HG03378 (cell line): ENCODE measurements around the gene SLC25A3.
"Not testable (repeated sequence)": the region's sequence is repeated elsewhere in the genome, so short reads cannot be mapped to it uniquely, and the experiment has no call there.

ENCODE experiments used
- ATAC-seq: cut with Tn5 transposase; IDR thresholded peaks from one replicate; pipeline ENCODE4 v1.9.1; 2021; ENCODE audit warnings: mild to moderate bottlenecking, moderate library complexity; ENCODE audit not compliant: unreplicated experiment

Gene SLC25A3

DNA sequence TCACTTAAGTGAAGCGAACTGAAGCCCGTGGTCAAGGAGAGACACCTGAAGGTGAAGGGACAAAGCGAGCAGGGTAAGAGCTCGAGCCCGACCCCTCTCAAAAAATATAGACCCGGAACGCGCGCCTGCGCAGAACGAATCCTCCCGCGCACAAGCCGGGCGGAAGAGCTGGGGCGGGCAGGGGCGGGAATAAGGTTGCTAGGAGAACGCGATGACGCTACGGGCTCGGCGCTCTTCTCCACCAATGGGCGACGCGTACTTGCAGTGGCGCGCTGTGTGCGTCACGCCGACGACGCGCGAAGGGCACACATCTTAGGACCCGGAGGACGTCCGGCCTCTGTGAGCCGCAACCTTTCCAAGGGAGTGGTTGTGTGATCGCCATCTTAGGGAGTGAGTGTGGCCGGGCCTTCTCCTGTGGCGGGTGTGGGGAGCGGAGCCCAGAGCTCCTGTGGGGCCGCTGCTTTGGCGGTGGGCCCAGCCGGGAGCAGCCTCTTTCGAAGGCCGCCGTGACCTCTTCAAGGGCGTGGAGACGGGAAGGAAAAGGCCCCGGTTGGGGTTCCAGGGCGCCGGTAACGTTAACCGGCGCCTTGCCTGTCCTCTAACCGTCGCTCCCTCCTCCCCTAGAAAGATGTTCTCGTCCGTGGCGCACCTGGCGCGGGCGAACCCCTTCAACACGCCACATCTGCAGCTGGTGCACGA lies at the start of gene SLC25A3:
Gene SLC25A3, plus strand, starts transcription at position 336 of the 699 bp plus-strand sequence. Its CDS starts 293 bp downstream, at position 629.
- ATAC-seq, result peak; percentile 98

DNA sequence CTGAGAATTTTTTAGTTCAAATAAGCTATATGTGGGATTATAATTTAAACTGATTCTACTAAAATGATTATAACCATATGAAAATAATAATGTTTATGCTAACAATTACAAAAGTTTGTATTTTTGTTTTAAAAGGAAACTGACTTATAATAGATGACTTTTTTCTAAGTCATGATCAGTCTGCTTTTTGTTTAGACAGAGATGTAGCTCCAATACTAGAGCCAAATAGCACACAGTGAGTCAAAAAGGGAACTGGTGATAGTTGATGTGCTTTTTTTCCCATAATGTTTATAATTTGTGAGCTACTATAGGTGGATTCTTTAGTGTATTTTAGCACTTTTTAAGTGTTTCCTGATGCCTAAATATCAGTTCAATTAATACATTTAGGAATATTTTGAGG lies 49.8 kb upstream of the SLC25A3 start:
- no peak for ATAC-seq

DNA sequence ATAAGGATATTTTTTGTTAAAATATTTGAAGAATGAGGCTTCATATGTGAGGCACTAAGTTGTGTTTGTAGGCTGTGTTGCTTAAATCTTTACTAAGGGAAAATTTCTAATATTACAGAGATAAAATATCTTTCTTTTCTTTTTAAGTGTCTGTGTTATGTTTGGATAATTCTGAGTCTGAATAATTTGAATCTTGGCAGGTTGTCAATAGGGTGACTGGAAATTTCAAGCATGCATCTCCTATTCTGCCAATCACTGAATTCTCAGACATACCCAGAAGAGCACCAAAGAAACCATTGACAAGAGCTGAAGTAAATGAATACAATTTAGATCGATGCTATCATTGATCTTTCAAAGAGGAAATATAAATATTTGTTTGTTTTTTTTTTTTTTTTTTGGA lies 48.7 kb upstream of the SLC25A3 start:
- ATAC-seq, result no peak

DNA sequence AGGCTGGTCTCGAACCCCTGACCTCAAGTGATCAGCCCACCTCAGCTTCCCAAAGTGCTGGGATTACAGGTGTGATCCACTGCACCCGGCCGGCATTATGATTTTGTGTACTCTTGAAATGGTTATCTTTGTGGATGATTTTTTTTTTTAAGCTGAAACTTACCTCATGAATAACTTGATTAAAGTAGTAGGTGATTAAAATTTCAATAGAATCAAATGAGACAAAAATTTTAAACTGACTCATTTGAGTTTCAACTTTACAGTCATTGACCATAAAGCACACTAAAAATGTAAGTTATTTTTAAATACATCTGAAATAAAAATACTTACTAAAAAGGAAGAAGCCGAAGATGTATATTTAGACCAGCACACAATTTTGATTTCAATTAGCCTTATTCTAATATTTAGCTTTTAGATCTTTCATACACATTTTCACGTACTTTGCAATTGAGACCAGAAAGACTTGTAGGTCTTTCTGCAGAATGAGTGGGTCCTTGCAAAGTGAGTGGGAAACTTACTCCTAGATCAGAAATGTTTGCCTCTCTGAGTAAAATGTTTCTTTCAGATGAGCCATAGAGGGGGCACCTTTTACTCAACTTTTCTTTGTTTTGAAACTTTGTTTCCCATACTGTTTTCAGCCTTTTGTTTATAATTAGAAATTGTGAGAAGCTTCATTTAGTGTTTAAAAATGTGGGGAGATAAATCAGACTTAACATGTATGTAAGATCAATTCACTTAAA lies 43.9 kb upstream of the SLC25A3 start:
- no peak for ATAC-seq

DNA sequence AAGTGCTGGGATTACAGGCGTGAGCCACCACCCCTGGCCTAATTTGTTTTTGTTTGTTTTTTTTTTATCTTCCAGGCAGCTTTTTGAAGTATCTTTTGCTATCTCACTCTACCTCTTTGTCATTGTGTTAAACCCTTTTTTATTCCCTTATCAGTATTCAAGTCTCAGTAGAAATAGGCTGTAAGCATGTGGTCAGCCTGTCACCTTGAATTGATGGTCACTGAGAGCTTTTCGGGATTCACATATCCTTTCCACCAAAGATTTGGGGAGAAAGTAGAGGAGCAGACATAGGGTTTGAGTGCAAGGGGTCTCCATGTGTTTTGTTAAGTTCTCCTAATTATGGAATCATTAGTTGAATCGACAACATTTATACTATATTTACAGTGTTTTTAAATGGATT lies 41.7 kb upstream of the SLC25A3 start:
- ATAC-seq, result no peak

DNA sequence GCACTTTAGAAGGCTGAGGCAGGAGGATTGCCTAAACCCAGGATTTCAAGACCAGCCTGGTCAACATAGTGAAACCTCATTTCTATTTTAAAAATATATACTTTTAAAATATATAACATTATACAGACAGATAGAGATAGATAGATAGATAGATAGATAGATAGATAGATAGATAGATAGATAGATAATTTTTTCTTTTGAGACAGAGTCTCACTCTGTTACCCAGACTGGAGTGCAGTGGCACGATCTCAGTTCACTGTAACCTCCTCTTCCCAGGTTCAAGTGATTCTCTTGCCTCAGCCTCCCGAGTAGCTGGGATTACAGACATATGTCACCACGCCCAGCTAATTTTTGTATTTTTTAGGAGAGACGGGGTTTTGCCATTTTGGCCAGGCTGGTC lies 35.4 kb upstream of the SLC25A3 start:
- ATAC-seq, result not testable (repeated sequence)

DNA sequence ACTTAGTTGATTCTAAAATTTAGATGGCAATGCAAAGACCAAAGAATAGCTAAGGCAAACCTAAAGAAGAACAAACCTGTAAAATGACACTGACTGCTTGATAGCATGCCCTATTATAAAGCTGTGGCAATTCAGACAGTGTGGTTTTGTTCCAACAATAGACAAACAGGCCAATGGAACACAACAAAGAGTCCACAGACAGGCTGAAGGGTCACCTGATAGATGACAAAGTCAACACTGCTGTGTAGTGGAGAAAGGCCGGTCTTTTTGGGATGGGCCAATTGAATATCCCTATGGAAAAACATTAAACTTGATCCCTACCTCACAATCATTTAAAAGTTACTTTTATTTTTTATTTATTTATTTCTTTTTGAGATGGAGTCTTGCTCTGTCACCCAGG lies 33.8 kb upstream of the SLC25A3 start:
- ATAC-seq, result no peak

DNA sequence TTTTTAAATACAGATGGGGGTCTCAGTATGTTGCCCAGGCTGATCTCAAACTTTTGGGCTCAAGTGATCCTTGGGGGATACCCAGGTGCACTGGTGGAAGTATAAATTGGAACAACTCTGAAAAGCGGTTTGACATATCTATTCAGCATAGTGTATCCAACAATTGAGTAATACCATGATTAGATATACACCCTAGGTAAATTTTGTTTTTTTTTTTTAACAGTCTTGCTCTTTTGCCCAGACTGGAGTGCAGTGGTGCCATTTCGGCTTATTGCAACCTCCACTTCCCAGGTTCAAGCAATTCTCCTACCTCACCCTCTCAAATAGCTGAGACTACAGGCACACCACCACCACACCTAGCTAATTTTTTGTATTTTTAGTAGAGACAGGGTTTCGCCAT lies 31.6 kb upstream of the SLC25A3 start:
- ATAC-seq, result no peak

DNA sequence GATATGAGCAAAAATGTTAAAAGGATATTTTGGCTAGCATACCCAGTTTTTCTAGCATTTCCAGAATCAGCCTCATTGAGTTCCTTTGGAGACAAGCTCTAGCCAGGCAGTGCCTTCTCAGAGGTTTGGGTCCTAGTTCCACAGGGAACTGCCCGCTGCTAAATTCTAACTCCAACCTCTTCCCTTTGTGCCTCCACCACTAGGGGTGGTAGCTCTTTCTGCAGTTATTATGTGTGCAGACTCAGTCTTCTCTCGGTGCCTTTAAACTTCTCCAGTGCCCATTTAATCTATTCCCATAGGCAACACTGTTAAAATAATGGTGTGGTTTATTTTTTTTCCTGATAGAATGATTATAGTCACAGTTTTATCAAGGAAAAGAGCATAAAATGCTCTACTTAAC lies 21.5 kb upstream of the SLC25A3 start:
- ATAC-seq, result no peak

DNA sequence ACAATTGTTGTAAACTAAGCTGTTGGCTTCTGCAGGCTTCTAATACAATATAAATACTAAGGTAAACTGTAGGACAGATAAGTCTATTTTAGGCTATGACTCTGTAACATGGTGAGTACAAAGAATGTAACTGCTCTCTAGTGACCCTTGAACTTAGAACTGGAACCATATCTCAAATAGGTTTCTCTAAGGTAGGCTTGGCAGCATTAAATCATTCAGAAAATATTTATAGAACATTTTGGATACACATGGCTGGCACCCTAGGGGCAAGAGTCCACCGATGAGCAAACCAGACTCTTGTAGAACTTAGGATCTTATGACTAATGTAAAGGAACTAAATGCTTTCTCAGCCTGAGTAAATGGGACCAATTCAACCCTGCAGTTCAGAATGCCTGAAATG lies 19.4 kb upstream of the SLC25A3 start:
- ATAC-seq, result no peak

DNA sequence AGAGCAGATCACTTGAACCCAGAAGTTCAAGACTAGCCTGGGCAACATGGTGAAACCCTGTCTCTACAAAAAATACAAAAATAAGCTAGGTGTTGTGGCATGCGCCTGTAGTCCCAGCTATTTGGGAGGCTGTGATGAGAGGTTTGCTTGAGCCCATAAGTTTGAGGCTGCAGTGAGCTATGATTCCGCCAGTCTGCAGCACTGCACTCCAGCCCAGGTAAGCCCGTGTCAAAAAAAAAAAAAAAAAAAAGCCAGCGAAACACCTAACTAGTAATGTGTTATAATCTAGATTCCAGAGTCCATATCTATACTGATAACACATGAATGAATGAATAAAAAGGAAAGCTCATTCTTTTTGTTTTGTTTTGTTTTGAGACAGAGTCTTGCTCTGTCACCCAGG lies 18.5 kb upstream of the SLC25A3 start:
- no peak for ATAC-seq

DNA sequence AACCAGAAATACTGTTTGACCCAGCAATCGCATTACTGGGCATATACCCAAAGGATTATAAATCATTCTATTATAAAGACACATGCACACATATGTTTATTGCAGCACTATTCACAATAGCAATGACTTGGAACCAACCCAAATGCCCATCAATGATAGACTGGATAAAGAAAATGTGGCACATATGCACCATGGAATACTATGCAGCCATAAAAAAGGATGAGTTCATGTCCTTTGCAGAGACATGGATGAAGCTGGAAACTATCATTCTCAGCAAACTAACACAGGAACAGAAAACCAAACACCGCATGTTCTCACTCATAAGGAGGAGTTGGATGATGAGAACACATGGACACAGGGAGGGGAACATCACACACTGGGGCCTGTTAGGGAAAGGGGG lies 16.7 kb upstream of the SLC25A3 start:
- ATAC-seq, result not testable (repeated sequence)

DNA sequence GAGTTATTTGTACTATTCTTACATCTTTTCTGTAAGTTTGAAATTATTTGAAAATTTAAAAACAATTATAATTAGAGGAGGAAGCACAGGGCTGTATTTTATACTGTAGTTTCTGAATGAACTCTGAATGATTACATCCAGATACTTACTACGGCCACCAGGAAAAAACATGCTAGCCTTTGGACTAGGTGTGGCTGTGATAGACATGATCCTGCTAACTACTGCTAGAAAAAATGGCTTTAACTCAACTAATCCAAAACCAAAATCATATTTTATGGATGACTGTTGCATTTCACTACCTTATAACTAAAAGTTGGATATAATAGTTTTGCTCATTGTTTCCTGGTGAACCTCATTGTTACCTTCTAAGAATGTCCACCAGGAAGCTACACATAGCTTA lies 15.1 kb upstream of the SLC25A3 start:
- ATAC-seq, result no peak

DNA sequence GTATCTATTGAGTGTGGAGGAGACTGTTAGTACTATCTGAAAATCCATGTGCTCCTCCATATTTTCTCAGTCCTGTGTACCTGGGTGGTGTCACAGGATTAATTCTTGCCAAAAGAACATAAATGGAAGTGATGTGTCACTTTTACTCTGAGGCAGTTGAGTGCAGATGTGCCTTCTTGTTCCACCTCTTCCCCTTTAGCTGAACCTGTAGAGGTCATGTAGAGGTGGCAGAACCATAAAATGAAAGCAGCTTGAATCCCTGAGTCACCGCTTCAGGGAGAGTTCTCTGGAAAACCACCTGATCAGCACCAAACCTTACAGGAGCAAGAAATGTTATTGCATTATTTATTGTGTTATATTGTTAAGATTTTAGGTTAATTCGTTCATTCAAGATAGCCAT lies 14.7 kb upstream of the SLC25A3 start:
- ATAC-seq, result no peak

DNA sequence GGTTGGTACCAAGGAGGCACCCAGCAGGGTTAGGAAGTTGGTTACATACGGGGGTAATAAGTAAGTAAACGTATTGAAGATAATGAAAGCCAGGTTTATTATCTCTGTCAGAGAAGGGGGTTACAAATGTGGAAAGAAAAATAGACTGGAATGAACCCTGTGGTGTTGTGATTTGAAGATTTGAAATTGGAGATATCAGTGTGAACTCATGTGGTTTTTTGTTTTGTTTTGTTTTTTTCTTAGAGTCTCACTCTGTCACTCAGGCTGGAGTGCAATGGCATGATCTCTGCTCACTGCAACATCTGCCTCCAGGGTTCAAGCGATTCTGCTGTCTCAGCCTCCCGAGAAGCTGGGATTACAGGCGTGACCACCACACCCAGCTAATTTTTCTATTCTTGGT lies 14.1 kb upstream of the SLC25A3 start:
- ATAC-seq, result no peak

DNA sequence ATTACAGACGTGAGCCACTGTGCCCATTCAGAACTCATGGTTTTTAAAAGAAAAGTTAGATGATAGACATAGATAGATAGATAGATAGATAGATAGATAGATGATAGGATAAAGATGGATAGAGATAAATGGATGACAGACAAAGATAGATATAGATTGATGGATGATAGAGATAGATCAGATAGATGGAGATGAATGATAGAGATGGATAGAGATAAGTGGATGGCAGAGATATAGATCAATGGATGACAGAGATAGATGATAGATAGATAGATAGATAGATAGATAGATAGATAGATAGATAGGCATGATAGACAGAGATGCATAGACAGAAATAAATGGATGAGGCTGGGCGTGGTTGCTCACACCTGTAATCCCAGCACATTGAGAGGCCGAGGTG lies 13.7 kb upstream of the SLC25A3 start:
- ATAC-seq, result no peak

DNA sequence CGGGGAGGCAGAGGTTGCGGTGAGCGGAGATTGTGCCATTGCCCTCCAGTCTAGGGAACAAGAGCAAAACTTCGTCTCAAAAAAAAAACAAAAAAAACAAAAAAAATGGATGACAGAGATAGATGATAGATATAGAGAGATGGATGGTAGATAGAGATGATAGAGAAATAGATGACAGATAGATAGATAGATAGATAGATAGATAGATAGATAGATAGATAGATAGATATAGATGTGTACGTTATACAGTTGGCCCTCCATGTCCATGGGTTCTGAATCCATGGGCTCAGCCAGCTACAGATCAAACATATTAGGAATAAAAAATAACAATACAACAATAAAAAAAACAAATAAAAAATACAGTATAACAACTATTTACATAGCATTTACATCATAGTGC lies 12.8 kb upstream of the SLC25A3 start:
- no peak for ATAC-seq

DNA sequence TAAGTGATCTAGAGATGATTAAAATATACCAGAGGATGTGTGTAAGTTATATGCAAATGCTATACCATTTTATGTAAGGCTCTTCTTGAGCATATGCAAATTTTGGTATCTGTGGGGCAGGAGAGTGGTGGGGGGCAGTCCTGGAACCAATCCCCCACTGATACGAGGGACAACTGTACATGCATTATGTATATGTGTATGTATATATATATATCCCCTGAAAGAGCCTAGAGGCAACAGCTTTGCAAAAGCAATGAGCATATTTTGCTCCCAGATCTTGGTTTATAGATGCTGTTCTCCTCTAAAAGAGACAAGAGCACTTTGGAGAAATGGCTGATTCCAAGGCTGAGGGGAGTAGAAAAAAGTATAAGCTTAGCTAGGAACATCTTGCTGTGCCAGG lies 12.4 kb upstream of the SLC25A3 start:
- ATAC-seq, result no peak

DNA sequence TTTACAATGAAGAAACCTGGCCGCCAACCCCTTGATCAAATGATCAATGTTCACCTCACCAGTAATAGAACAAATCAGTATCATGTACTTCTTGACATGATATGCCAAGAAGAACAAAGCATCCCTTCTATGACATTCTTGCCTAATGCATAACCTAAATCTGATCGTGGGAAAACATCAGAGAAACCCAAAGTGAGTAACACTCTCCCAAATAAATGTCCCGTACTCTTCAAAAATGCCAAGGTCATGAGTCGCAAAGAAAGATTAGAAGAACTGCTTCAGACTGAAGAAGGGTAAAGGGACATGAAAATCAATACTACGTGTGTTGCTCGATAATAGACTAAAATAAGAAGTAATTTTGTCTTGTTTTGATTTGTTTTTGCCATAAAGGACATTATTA lies 11.4 kb upstream of the SLC25A3 start:
- ATAC-seq, result no peak

DNA sequence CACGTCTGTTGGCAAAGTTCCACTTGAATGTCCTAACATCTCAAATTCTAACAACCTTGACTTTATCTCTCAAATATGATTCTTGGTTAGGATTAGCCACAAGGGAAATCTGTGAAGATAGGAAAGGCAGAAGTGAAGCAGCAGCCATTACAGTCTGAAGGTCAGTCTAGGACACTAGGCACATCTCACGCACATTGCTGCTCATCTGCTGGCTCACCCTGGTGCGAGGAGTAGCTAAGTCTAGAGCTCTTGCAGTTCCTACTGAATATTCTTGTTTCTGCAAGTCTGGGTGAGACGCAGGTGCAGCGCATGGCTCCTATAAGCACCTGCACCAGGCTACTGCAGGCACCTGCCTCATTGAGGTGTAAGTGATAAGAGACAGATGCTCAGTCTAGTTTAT lies 6.4 kb upstream of the SLC25A3 start:
- no peak for ATAC-seq

DNA sequence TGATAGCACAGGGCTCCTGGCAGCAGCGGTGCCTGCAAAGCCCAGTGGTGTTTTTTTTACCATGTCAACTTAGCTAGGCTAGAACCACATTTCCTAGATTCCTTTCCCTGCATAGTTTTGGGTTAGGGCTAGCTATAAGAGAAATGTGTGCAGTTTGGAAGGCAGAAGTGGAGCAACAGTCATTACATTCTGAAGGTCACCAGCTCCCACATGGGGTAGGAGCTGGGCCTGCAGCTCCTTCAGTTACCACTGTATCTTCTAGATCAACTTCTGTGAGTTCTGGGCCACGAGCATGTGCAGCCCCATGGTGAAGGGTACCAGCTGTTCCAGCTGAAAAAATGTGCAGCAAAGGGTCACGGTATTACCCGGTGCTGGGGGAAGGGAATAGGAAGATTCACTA lies 2.3 kb upstream of the SLC25A3 start:
- ATAC-seq, result no peak

DNA sequence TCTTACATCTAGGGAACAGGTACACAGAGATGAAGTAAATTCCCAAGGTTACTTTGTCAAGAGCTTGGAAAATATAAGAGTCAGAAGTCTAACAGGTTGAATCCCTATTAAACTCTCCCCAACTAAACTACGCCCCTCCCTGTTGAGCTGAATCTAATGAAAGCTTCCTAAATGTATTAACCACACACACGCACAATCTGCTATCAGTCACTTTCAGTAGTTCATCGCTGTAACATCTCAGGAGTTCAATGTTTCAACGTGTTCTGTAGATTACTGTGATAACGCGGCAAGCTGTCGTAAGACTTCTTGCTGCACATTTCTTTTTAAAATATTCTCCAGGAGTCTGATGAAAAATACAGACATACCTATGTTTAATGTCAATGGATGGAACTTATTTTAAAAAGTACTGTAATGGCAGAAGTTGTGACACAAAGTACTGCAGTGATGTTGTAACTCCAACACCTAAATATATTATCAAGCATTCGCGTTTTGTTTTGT lies 612 bp upstream of the SLC25A3 start:
- ATAC-seq, result peak; percentile 2
